ENCODE results near the gene CDK6. TPM values are rescaled to one million over a fixed set of nuclear protein-coding genes. Genes with fewer than 3 reads are reported as not detected.

CDK6 gene
- total RNA-seq, 1 experiment from 2014 or later = 41.4 TPM

GRCh38 chr7:92595281-92595680 is 241.1 kb downstream of the CDK6 start:
- H3K27me3 ChIP-seq (ENCODE audit: insufficient read depth, low read length) = no peaks in the 10 kb centered on the region
- H3K4me3 ChIP-seq (replicated peaks in 1 of 2; ENCODE audit: low read depth in 1 of 2, low read length in 2 of 2) = no peak overlapping the region
- H3K79me2 ChIP-seq (ENCODE audit: insufficient read depth, low read length) = no peaks in the 10 kb centered on the region
- intact Hi-C loops (cut with micrococcal nuclease) = no loop called here
- H3K4me2 ChIP-seq (ENCODE audit: low read length) = peak overlapping the region; percentile 27
- RAD21 ChIA-PET (ENCODE audit: low non-redundant PET in 1 of 2, low total read pairs in 2 of 2, uncharacterized antibody in 2 of 2, unreplicated experiment in 2 of 2) = interaction anchor here in 1 of 2 experiments (0.7 kb wide), 1 partner anchor 1544 kb away, joined by 3 read pairs; no protein-coding TSS in a partner anchor
- DNase-seq (ENCODE audit: low read depth, low spot score) = peak; percentile 28
- H3K4me1 ChIP-seq (ENCODE audit: control insufficient read depth in 1 of 2, insufficient read depth in 2 of 2, low read length in 2 of 2) = peaks cover 0 to 17% of the 10 kb centered on the region in 2 experiments; a peak in 3 of 4 replicates
- H2AFZ ChIP-seq (ENCODE audit: low read depth, low read length, poor library complexity, severe bottlenecking) = peak overlapping the region; percentile 48
- no peaks in the 10 kb centered on the region for H3K9me3 ChIP-seq (ENCODE audit: control insufficient read depth in 1 of 2, insufficient read depth in 1 of 2, low read depth in 1 of 2, low read length in 2 of 2)
- no peak overlapping the region for H3K9ac ChIP-seq (ENCODE audit: low read length)
- CTCF ChIA-PET = no interaction called here
- BruUV-seq (replicated peaks) = no TSS peak
- POLR2A ChIA-PET = interaction anchor here (0.7 kb wide), 1 partner anchor 38 kb away, joined by 4 read pairs; no protein-coding TSS in a partner anchor
- TF ChIP-seq EGR1 (IDR thresholded peaks at IDR 0.05; ENCODE audit: low read depth) = no peak
- TF ChIP-seq ZNF274 (IDR thresholded peaks at IDR 0.05; ENCODE audit: low read depth, low read length) = no peak
- TF ChIP-seq SP1 (IDR thresholded peaks at IDR 0.05; ENCODE audit: low read depth) = peak; percentile 42; the same call in 1 of the 2 replicates
- no peak for TF ChIP-seq CEBPB (IDR thresholded peaks at IDR 0.05; ENCODE audit: low read depth)
- peak; percentile 29; the same call in 1 of the 2 replicates for TF ChIP-seq JUND (IDR thresholded peaks at IDR 0.05)
- no peak for TF ChIP-seq ZFX (IDR thresholded peaks at IDR 0.05)
- no peak for TF ChIP-seq TCF7L2 (IDR thresholded peaks at IDR 0.05; ENCODE audit: borderline replicate concordance, extremely low read depth, insufficient read depth, insufficient read length)
- TF ChIP-seq POLR2AphosphoS5 (IDR thresholded peaks at IDR 0.05; ENCODE audit: low read depth, low read length) = no peak
- TF ChIP-seq REST (IDR thresholded peaks at IDR 0.05; ENCODE audit: low read depth) = no peak
- H4K20me1 ChIP-seq (ENCODE audit: insufficient read depth) = no peaks in the 10 kb centered on the region
- no peaks in the 10 kb centered on the region for H3K36me3 ChIP-seq (ENCODE audit: control insufficient read depth in 1 of 2, insufficient read depth in 2 of 2, low read length in 2 of 2)
- H3K9me2 ChIP-seq (ENCODE audit: insufficient read depth) = no peaks in the 10 kb centered on the region
- ATAC-seq = no peak
- H3K27ac ChIP-seq (ENCODE audit: low read depth, low read length) = no peak overlapping the region; the same call in 1 of the 2 replicates

Data from HCT116 (cell line).